CD4-positive, CD25-positive, alpha-beta regulatory T cell (primary cell): ENCODE measurements around the gene PIAS1. TPM values are rescaled to one million over a fixed set of nuclear protein-coding genes. Genes with fewer than 3 reads are reported as not detected.

Experiments
- ATAC-seq, 2 donors: fragments of 150-1000 bp; cut with Tn5 transposase; one replicate each; pipeline ENCODE4 v1.10.0; 2021; ENCODE audit warnings: low read depth in 2 of 2, moderate number of reproducible peaks in 2 of 2, moderate library complexity in 1 of 2
- DNase-seq, 3 donors: peaks; one replicate each; pipeline versions ENCODE4 v3.0.0 to v3.0.0-alpha.2; 2012 to 2022; ENCODE audit warnings: mixed read lengths in 1 of 3
- H3K27ac ChIP-seq: one replicate; pipeline ENCODE4 v1.7.0; 2013; ENCODE audit warnings: mild to moderate bottlenecking, low read length; ENCODE audit not compliant: insufficient read depth, poor library complexity, severe bottlenecking
- H3K27me3 ChIP-seq: one replicate; pipeline ENCODE4 v1.7.0; 2013; ENCODE audit warnings: low read length; ENCODE audit not compliant: control insufficient read depth, insufficient read depth
- H3K36me3 ChIP-seq: one replicate; pipeline ENCODE4 v1.7.0; 2013; ENCODE audit warnings: mild to moderate bottlenecking, low read length, moderate library complexity; ENCODE audit not compliant: control insufficient read depth, insufficient read depth
- H3K4me1 ChIP-seq: 2 replicates; pipeline ENCODE4 v1.7.0; 2013; ENCODE audit warnings: mild to moderate bottlenecking, low read length; ENCODE audit not compliant: insufficient read depth, control insufficient read depth, poor library complexity, severe bottlenecking
- H3K4me3 ChIP-seq: one replicate; pipeline ENCODE4 v1.7.0; 2013; ENCODE audit warnings: low read depth, mild to moderate bottlenecking, low read length, moderate library complexity
- H3K9me3 ChIP-seq, 2 experiments: 1 replicate in 1 of 2; 2 replicates in 1 of 2; pipeline ENCODE4 v1.7.0; 2013; ENCODE audit warnings: low read length in 2 of 2, mild to moderate bottlenecking in 1 of 2, moderate library complexity in 1 of 2; ENCODE audit not compliant: control insufficient read depth in 2 of 2
- H3K27ac Mint-ChIP-seq, 3 donors: one replicate each; pipeline ENCODE4 v1.8.0; 2020 to 2022; ENCODE audit warnings: mild to moderate bottlenecking in 3 of 3, mixed read lengths in 3 of 3, moderate library complexity in 2 of 3
- H3K27me3 Mint-ChIP-seq: one replicate; pipeline ENCODE4 v1.8.0; 2022; ENCODE audit warnings: mild to moderate bottlenecking, mixed read lengths
- H3K36me3 Mint-ChIP-seq: one replicate; pipeline ENCODE4 v1.8.0; 2020; ENCODE audit warnings: mixed read lengths
- H3K4me1 Mint-ChIP-seq, 4 donors: one replicate each; pipeline ENCODE4 v1.8.0; 2020 to 2022; ENCODE audit warnings: mixed read lengths in 4 of 4, mild to moderate bottlenecking in 1 of 4
- H3K4me3 Mint-ChIP-seq, 4 donors: one replicate each; pipeline ENCODE4 v1.8.0; 2020 to 2022; ENCODE audit warnings: mild to moderate bottlenecking in 4 of 4, mixed read lengths in 4 of 4, moderate library complexity in 3 of 4
- H3K9me3 Mint-ChIP-seq, 7 donors: one replicate each; pipeline ENCODE4 v1.8.0; 2020 to 2022; ENCODE audit warnings: mixed read lengths in 7 of 7, mild to moderate bottlenecking in 3 of 7, moderate library complexity in 2 of 7
- polyA plus RNA-seq, 4 donors: library from polyadenylated mRNA; unstranded; fragments of 300-500 nt; fragmentation: Illumina TruSeq; gene quantifications; one replicate each; pipeline ENCODE4 v1.2.3, GENCODE V29; 2021
- total RNA-seq: library from RNA; stranded (reverse); gene quantifications from one replicate; pipeline ENCODE4 v1.2.3, GENCODE V29; 2022

Gene PIAS1
- total and polyA plus RNA-seq, 5 donors from 2014 or later: 102 to 156 (median 137) TPM

DNA sequence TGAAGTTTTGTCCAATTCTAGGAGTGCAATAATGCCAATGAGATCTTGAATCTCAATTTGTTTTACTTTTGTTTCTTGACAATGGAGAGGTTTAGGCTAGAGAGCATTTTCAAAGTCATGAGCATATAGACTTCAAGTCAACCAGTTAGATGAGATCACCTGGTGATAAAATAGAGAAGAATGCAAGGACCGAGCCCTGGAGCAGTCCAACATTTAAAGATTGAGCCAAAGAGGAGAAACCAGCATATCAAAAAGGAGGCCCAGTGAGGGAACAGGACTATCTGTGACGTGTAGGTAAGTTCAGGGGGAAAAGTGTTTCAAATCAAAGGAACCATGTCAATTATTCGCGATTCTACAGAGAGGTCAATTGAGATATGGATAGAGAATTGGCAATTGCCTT is 1.7 kb upstream of the PIAS1 start:
- ATAC-seq: no peak

DNA sequence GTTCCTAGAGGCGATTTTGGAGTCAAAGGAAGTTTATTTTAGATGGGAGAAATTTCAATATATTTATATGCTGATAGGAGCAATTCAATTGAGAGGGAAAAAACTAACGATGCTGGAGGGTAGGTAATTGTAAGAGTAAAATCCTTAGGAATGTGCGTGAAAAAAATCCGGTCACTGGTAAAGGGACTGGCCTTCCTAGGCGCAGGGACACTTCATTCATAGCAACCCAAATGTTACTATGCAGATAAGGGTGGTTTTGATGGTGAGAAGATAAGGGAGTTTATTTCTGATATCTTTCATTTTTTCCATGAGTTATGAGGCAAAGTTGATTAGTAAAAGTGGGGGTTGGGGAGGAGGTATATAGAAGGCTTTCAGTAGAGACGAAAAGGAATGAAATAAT is 1.1 kb upstream of the PIAS1 start:
- no peak overlapping the region for H3K27ac Mint-ChIP-seq
- peaks cover 36% of the 10 kb centered on the region for H3K4me1 ChIP-seq

More for the DNA sequence above, 1.7 kb upstream of the PIAS1 start:
- no peaks in the 10 kb centered on the region for H3K27me3 ChIP-seq
- H3K27ac ChIP-seq: no peak overlapping the region
- Mint-ChIP-seq H3K4me3 (peak overlapping the region in 3 of 4 donors; percentile 7 to 99 (median 93)), H3K27ac (no peak overlapping the region), H3K4me1 (peaks cover 13 to 30% (median 21%) of the 10 kb centered on the region in 4 donors), H3K36me3 (no peaks in the 10 kb centered on the region), H3K9me3 (no peaks in the 10 kb centered on the region), H3K27me3 (peaks cover 28% of the 10 kb centered on the region)
- no peak overlapping the region for H3K4me3 ChIP-seq
- H3K36me3 ChIP-seq: no peaks in the 10 kb centered on the region
- H3K4me1 ChIP-seq: peaks cover 30% of the 10 kb centered on the region
- H3K9me3 ChIP-seq: no peaks in the 10 kb centered on the region
- no peak for DNase-seq

DNA sequence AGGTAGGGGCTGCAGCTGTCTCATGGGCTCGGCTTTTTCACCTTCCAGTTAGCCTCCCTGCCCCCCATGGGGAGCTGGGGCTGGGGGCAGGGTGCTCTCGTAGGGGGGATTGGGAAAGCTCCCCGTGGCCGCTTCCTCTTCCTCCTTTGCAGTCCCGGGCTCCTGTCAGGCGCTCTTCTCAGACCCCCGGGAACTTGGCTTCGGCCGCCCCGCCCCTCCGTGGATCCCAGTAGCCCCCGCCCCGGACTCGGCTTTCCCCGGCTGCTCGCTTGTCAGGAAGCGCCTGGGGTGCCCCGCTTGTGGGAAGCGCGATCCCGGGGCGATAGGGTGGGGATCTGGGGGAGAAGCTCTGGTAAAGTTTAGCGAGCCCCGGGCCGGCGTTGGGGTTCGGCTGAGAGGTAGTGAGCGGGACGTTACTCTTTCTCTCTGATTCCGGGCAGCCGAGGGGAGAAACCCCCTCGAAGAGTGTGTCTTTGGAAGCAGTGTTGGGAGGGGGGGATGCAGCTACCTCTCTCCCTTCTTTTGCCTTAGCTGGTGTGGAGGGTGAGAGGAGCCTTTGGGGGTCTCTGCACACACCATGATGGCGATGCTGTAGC is 611 bp downstream of the PIAS1 start:
- Mint-ChIP-seq H3K36me3 (no peaks in the 10 kb centered on the region), H3K9me3 (no peaks in the 10 kb centered on the region), H3K4me1 (peaks cover 21 to 49% (median 36%) of the 10 kb centered on the region in 4 donors), H3K27ac (peak overlapping the region; percentile 84 to 98 (median 97)), H3K27me3 (peaks cover 10% of the 10 kb centered on the region), H3K4me3 (peak overlapping the region; percentile 92 to 99 (median 98))
- DNase-seq (peak in 1 of 3 donors; percentile 46), ATAC-seq (peak in 1 of 2 donors; percentile 1)
- no peaks in the 10 kb centered on the region for H3K27me3 ChIP-seq
- H3K9me3 ChIP-seq: no peaks in the 10 kb centered on the region
- peaks cover 48% of the 10 kb centered on the region for H3K4me1 ChIP-seq
- H3K27ac ChIP-seq: peak overlapping the region; percentile 90
- H3K36me3 ChIP-seq: peaks cover 2% of the 10 kb centered on the region
- H3K4me3 ChIP-seq: peak overlapping the region; percentile 95

More for the DNA sequence above, 1.1 kb upstream of the PIAS1 start:
- Mint-ChIP-seq H3K4me3 (peak overlapping the region; percentile 32 to 99 (median 65)), H3K36me3 (no peaks in the 10 kb centered on the region), H3K4me1 (peaks cover 18 to 36% (median 26%) of the 10 kb centered on the region in 4 donors), H3K9me3 (no peaks in the 10 kb centered on the region), H3K27me3 (peaks cover 22% of the 10 kb centered on the region)
- no peak overlapping the region for H3K4me3 ChIP-seq
- H3K36me3 ChIP-seq: no peaks in the 10 kb centered on the region
- H3K27me3 ChIP-seq: no peaks in the 10 kb centered on the region
- DNase-seq (no peak), ATAC-seq (no peak)
- no peak overlapping the region for H3K27ac ChIP-seq
- no peaks in the 10 kb centered on the region for H3K9me3 ChIP-seq

DNA sequence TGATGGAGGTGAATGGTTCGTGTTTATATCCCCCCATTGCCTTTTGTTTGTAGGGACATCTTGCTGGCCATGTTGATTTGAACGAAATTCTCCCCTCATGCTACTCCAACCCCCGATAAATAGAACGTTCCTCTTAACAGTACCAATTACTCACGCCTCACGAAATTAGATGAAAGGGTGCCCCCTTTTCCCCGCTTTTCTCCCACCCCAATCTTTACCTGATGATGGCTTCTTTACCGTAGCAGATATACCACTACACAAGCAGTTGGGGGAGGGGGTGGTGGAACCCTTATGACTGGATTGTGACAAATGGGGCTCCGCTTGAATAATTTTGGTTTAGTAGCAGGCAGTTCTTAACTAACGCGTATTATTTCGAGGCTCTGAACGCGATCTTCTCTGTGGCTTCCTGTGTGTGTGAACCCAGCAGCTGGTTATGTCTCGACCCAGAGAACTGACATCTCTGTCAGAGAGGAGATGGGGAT is 1.1 kb downstream of the PIAS1 start:
- DNase-seq (peak; percentile 35 to 84 (median 69)), ATAC-seq (peak; percentile 50 to 54)
- Histone ChIP-seq H3K9me3 (no peaks in the 10 kb centered on the region), H3K36me3 (peaks cover 3% of the 10 kb centered on the region), H3K4me1 (peaks cover 52% of the 10 kb centered on the region), H3K4me3 (peak overlapping the region; percentile 95), H3K27ac (peak overlapping the region; percentile 90), H3K27me3 (no peaks in the 10 kb centered on the region)
- peak overlapping the region; percentile 92 to 99 (median 98) for H3K4me3 Mint-ChIP-seq
- peaks cover 26 to 53% (median 37%) of the 10 kb centered on the region in 4 donors for H3K4me1 Mint-ChIP-seq
- H3K27ac Mint-ChIP-seq: peak overlapping the region; percentile 84 to 98 (median 97)
- peaks cover 10% of the 10 kb centered on the region for H3K27me3 Mint-ChIP-seq
- no peaks in the 10 kb centered on the region for H3K36me3 Mint-ChIP-seq
- H3K9me3 Mint-ChIP-seq: no peaks in the 10 kb centered on the region

DNA sequence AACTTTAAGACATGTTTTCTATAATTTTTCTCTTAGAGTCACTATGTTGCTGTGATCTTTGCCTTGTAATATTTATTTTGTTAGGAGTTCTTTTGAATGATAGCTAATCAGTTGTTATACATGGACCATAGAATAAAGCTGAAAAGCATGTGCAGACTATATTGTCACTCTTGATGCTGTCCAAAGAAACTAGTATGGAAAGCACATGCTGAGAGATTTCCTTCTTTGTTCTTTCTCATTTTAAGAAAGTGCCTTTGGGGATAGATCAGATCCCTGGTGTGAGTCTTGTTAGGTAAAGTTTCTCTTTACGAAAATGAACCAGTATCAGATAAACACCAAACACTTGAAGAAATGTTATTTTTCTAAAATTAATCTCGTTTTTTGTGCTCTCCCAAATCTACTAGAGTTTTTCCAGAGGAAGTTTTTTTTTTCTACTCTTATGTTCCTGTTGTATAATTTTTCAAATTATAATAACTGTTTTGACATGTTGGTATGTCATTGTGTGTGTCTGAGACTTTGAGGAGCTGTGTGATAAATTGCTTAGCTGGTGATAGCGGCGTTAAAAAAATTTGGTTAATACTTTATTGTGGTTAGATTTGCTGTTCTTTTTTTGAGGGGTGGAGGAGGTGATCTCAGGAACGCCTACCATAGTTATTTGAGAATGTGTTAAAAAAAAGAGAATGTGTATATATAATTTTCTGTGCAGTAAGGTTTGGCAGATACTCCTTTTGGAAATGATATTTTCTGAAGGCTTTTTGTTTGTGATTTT is 2.2 kb downstream of the PIAS1 start:
- Histone ChIP-seq H3K4me3 (peak overlapping the region; percentile 95), H3K9me3 (no peaks in the 10 kb centered on the region), H3K27ac (peak overlapping the region; percentile 90), H3K36me3 (peaks cover 3% of the 10 kb centered on the region), H3K27me3 (no peaks in the 10 kb centered on the region), H3K4me1 (peaks cover 52% of the 10 kb centered on the region)
- peaks cover 6% of the 10 kb centered on the region for H3K27me3 Mint-ChIP-seq
- H3K36me3 Mint-ChIP-seq: peaks cover 1% of the 10 kb centered on the region
- peak overlapping the region in 1 of 3 donors; percentile 84 for H3K27ac Mint-ChIP-seq
- ATAC-seq: no peak
- no peak for DNase-seq
- peak overlapping the region; percentile 92 to 99 (median 98) for H3K4me3 Mint-ChIP-seq
- no peaks in the 10 kb centered on the region for H3K9me3 Mint-ChIP-seq
- H3K4me1 Mint-ChIP-seq: peaks cover 30 to 60% (median 42%) of the 10 kb centered on the region in 4 donors

DNA sequence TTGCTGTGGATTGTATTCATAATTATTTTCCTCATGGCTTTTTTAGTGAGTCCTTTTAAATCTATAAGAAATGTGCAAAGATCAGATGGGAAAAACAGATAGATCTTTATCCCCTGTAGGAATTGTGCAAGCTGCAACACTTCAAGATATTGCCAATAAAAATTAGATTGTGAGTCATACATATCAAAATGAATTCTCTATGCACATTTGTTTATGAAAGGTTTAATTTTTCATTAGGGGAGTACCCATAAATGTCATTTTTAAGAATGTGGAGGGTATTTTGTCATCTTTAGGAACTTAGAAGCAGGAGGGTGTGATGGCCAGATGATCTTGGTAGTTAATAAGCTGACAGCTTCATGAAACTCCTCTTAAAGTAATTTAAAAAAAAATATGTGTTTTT is 2.9 kb downstream of the PIAS1 start:
- H3K9me3 ChIP-seq: no peaks in the 10 kb centered on the region
- DNase-seq (no peak), ATAC-seq (no peak)
- no peaks in the 10 kb centered on the region for H3K27me3 ChIP-seq
- H3K36me3 Mint-ChIP-seq: peaks cover 8% of the 10 kb centered on the region
- peak overlapping the region; percentile 95 for H3K4me3 ChIP-seq
- peaks cover 57% of the 10 kb centered on the region for H3K4me1 ChIP-seq
- H3K27ac Mint-ChIP-seq: no peak overlapping the region
- no peak overlapping the region for H3K27ac ChIP-seq
- peaks cover 3% of the 10 kb centered on the region for H3K36me3 ChIP-seq
- H3K27me3 Mint-ChIP-seq: no peaks in the 10 kb centered on the region
- peaks cover 37 to 68% (median 50%) of the 10 kb centered on the region in 4 donors for H3K4me1 Mint-ChIP-seq
- no peaks in the 10 kb centered on the region for H3K9me3 Mint-ChIP-seq
- peak overlapping the region; percentile 45 to 99 (median 70) for H3K4me3 Mint-ChIP-seq

DNA sequence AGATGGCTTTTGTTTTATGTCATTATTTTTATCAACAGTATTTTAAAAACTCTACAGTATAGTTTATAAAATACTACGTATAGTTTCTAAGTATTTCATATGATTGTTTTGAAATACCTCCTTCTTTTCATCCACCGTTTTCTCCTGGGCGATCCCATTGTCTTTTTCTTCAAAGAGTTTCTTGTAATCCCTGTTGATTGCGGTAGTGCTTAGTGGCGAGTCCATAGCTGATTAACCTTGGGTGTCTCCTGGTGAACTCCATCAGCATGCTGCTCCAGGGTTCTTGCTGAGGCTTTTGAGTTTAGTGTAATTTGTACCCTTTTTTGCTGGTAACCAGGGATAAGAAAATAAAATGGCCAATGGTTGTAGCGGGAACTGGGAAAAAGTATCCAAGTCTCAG is 3.6 kb downstream of the PIAS1 start:
- H3K9me3 Mint-ChIP-seq: no peaks in the 10 kb centered on the region
- ATAC-seq (no peak), DNase-seq (no peak)
- no peaks in the 10 kb centered on the region for H3K27me3 Mint-ChIP-seq
- peaks cover 3% of the 10 kb centered on the region for H3K36me3 ChIP-seq
- H3K27ac Mint-ChIP-seq: no peak overlapping the region
- H3K4me1 Mint-ChIP-seq: peaks cover 45 to 75% (median 55%) of the 10 kb centered on the region in 4 donors
- peaks cover 8% of the 10 kb centered on the region for H3K36me3 Mint-ChIP-seq
- peak overlapping the region; percentile 16 for H3K4me3 ChIP-seq
- H3K27ac ChIP-seq: no peak overlapping the region
- H3K9me3 ChIP-seq: no peaks in the 10 kb centered on the region
- no peaks in the 10 kb centered on the region for H3K27me3 ChIP-seq
- H3K4me3 Mint-ChIP-seq: peak overlapping the region; percentile 36 to 55 (median 48)
- peaks cover 64% of the 10 kb centered on the region for H3K4me1 ChIP-seq
